PC-9 (cell line): ENCODE data around the gene OR4K14.

ENCODE experiments used
- CTCF ChIP-seq: fragments of 200-600 bp; sonication (generic); conservative IDR thresholded peaks from 2 replicates; pipeline ENCODE4 v1.6.1; 2017; ENCODE audit warnings: mixed run types, antibody characterized with exemption, mild to moderate bottlenecking, moderate library complexity
- EZH2 ChIP-seq: fragments of 200-600 bp; sonication (generic); IDR thresholded peaks from 2 replicates; pipeline ENCODE4 v1.8.0; 2017; ENCODE audit warnings: antibody characterized with exemption, low read depth

- TF ChIP-seq CTCF (no peak), EZH2 (no peak)
These were observed 43.8 kb downstream of the OR4K14 start, which contains the start of gene OR4K15 for GRCh38 chr14:19975291-19975690.
